ENCODE results near the gene TESK1. TPM values are rescaled to one million over a fixed set of nuclear protein-coding genes. Genes with fewer than 3 reads are reported as not detected.
"Not testable (repeated sequence)": the region's sequence is repeated elsewhere in the genome, so short reads cannot be mapped to it uniquely, and the experiment has no call there.

Gene TESK1
- total RNA-seq, 1 experiment from 2014 or later, result 7.8 TPM

DNA sequence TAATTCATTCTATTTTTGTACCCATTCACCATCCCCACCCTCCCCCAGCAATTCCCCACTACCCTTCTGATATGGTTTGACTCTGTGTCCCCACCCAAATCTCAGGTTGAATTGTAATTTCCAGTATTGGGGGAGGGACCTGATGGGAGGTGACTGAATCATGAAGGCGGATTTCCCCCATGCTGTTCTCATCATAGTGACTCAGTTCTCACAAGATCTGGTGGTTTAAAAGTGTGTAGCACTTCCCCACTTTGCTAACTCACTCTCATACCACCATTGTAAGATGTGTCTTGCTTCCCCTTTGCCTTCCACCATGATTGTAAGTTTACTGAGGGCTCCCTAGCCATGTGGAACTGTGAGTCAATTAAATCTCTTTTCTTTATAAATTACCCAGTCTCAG is 25.9 kb upstream of the TESK1 start:
- no peak for DNase-seq (ENCODE audit: extremely low read depth, low read depth)

DNA sequence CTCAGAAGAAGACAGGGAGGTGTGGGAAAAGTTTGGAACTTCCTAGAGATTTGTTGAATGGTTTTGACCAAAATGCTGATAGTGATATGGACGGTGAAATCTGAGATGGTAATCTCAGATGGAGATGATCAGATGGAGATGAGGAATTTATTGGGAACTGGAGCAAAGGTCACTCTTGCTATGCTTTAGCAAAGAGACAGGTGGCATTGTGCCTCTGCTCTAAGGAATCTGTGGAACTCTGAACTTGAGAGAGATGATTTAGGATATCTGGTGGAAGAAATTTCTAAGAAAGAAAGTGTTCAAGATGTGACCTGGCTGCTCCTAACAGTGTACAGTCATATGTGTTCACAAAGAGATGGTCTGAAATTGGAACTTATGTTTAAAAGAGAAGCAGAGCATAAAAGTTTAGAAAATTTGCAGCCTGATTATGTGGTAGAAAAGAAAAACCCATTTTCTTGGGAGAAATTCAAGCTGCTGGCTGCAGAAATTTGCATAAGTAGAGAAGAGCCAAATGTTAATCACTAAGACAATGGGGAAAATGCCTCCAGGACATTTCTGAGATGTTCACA is 25.3 kb upstream of the TESK1 start:
- DNase-seq (ENCODE audit: extremely low read depth, low read depth), result not testable (repeated sequence)

DNA sequence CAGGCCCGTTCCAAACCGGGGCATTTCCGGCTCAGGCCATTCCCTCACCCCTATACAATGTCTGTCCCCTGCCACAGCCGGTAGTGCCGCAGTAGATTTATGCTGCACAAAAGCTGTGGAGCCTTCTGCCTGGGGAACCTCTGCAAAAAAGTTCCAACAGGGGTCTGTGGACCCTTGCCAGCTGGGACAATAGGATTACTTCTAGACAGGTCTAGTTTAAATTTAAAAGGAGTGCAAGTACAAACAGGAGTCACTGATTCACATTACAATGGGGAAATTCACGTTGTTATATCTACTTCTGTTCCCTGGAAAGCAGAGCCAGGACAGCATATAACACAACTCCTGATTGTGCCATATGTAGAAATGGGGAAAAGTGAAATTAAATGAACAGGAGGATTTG is 21.5 kb upstream of the TESK1 start:
- DNase-seq (ENCODE audit: extremely low read depth, low read depth), result not testable (repeated sequence)

DNA sequence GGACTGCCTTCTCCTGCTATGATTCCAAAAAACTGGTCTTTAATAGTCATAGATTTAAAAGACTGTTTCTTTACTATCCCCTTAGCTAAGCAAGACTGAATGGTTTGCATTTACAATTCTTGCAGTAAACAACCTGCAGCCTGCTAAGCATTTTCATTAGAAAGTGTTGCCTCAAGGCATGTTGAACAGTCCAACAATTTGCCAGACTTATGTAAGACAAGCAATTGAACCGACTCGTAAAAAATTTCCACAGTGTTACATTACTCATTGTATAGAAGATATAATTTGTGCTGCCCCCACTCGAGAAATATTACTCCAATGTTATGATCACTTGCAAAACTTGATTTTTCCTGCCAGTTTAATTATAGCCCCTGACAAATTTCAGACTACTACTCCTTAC is 20.4 kb upstream of the TESK1 start:
- not testable (repeated sequence) for DNase-seq (ENCODE audit: extremely low read depth, low read depth)

DNA sequence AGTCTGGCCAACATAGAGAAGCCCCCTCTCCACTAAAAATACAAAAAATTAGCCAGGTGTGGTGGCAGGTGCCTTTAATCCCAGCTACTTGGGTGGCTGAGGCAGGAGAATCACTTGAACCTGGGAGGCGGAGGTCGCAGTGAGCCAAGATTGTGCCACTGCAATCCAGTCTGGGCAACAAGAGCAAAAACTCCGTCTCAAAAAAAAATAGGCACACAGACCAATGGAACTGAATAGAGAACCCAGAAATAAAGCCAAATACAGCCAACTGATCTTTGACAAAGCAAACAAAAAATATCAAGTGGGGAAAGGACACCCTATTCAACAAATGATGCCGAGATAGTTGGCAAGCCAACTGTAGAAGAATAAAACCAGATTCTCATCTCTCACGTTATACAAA is 16.6 kb upstream of the TESK1 start:
- not testable (repeated sequence) for DNase-seq (ENCODE audit: extremely low read depth, low read depth)

DNA sequence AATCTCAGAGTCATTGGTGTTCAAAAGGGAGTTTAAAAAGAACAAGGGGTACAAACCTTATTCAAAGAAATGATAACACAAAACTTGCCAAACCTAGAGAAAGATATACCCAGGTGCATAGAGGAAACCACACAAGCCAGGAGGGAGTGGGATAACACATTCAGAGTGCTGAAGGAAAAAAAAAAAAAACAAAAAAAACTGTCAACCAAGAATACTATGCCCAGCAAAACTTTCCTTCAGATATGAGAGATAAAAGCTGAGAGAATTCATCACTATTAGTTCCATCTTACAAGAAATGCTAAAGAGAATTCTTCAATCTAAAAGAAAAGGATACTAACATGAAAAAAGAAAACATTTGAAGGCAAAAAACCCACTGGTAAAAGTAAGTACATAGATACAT is 11.5 kb upstream of the TESK1 start:
- DNase-seq (ENCODE audit: extremely low read depth, low read depth), result no peak

DNA sequence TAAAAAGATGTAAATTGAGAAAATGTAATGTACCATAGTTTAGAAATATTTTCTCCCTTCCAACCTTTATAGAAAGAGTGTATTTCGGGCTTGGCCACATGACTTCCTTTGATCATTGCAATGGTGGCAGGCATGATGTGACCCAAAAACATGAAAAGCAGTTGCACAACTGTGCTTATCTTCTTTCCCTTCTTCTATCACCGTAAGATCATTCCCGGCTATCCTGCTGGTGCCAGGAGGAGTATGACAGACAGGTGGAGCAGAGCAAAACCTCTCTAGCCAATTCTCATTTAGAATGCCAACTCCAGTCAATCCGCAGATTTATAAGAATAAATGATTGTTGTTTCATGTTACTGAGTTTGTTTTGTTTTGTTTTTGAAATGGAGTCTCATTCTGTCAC is 10.6 kb upstream of the TESK1 start:
- DNase-seq (ENCODE audit: extremely low read depth, low read depth), result no peak

DNA sequence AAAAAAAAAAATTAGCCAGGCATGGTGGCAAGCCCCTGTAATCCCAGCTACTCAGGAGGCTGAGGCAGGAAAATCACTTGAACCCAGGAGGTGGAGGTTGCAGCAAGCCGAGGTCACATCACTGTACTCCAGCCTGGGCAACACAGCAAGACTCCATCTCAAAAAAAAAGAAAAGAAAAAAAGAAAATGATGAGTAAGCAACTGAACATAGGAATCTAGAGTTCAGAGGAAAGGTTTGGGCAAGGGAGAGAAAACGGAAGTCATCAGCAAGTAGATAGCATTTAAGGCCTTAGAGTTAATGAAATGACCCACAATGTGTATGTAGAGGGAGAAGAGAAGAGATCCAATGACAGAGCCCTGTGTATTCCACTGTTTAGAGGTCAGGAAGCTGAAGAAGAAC is 8.2 kb upstream of the TESK1 start:
- DNase-seq (ENCODE audit: extremely low read depth, low read depth), result not testable (repeated sequence)

DNA sequence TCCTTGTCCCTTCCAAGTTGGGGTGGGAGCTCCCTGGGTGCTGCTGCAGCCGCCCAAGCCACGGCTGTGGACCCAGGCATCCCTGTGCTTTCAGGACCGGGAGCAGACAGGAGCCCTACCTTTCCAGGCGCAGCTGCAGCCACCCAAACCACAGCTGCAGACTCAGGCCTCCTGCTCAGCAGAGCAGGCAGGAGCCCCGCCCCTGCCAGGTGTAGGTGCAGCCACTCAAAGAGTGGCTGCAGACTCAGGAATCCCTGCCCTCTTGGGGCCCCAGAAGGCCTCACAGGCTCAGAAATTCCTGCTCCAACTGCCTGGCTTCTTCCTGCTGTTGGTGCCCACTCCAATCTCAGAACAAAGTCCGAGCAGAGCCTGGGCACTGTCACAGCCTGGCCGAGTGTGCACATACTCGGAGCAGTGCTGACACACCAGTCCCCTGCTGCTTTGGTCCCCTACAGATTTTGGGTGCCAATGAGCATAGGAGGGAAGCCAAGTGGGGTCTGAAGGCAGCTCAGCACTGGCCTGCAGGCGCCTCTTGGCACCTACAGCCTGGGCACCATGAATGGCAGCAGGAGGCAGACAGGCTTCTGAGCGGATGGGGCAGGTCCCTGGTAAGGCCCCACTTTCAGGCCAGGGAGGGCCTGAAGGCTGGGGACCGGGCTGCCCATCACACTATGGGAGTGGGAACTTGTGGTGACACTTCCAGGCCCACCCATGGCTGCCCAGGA is 6.0 kb upstream of the TESK1 start:
- no peak for DNase-seq (ENCODE audit: extremely low read depth, low read depth)

DNA sequence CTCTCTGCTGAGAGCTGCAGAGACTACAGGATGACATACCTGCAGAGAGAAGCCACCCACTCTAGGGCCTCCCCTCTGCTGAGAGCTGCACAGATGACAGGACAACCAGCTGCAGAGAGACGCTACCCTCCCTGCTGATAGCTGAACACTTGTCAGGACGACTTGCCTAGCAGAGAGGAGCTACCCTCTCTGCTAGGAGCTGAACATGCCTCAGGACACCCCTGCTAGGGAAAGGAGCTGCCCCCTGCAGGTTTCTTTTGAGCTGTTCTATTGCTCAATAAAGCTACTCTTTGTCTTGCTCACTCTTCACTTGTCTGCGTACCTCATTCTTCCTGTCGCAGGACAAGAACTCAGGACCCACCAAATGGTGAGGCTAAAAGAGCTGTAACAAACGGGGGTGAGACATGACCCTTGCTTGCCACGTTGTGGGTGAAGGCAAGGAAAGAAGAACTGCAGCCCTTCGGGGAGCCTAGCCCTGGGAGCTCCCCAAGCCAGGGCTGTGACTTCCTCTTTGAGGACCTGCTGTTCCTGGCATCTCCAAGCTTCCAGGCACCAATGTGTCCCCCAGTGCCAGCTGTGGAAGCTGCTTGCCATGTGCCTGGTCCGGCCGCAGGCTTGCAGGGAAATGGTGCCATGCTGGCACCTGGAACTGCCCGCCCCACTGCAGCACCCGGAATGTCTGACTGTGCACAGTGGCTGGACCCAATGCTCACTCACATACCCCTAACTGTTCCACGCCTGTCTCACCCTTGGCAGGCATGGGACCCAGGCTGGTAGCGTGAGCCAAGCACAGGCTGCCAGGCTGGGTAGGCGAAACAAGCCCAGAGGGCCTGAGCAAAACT is 5.1 kb upstream of the TESK1 start:
- DNase-seq (ENCODE audit: extremely low read depth, low read depth), result no peak

DNA sequence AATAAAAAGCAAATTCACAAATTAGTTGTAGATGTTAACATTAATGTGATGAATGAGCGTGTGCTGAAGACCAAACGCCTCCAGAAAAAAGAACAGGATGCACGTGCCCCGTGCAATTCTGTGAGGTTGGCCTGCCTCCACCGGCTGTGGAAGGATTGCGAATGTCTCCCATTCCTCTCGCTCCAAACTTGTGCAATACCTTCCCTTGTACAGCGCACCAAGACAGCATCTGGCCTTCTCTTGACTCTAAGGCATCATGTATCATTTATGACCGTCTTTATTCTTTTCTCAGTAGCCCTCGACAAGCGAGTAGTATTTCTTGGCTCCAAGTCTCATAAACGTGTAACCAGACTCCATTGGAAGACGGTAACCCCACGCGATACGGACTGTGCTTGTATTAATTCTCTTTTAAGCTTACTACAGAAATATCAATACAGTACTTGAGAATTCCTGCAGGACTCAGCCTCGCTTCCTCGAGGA is 1.5 kb upstream of the TESK1 start:
- no peak for DNase-seq (ENCODE audit: extremely low read depth, low read depth)

DNA sequence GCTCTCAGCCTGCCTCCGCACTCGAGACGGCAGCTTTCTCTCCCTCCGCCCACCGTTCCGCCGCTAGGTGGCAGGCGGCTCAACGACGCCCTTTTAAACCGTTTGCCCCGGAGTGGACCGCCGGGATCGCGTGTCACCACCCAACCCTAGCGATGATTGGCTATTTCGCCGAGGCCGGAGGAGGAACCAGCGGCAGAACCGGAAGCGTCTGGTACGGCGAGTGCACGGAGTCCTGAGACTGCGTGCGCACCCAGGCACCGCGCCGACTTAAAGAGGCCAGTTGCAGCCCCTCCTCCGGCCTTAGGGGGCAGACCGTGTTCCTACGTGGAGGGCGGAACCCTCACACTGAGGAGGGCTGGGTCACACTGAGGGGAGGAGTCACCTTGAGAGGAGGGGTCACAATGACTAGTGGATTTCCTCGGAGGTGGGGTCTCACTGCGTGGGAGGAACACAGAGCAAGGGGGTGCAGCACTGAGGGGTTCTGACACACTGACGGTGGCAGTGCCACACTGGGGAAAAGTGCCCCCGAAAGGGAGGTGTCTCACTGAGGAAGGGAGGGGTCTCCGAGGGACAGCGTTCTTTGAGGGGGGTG is 980 bp upstream of the TESK1 start:
- peak; percentile 98 for DNase-seq (ENCODE audit: extremely low read depth, low read depth)

DNA sequence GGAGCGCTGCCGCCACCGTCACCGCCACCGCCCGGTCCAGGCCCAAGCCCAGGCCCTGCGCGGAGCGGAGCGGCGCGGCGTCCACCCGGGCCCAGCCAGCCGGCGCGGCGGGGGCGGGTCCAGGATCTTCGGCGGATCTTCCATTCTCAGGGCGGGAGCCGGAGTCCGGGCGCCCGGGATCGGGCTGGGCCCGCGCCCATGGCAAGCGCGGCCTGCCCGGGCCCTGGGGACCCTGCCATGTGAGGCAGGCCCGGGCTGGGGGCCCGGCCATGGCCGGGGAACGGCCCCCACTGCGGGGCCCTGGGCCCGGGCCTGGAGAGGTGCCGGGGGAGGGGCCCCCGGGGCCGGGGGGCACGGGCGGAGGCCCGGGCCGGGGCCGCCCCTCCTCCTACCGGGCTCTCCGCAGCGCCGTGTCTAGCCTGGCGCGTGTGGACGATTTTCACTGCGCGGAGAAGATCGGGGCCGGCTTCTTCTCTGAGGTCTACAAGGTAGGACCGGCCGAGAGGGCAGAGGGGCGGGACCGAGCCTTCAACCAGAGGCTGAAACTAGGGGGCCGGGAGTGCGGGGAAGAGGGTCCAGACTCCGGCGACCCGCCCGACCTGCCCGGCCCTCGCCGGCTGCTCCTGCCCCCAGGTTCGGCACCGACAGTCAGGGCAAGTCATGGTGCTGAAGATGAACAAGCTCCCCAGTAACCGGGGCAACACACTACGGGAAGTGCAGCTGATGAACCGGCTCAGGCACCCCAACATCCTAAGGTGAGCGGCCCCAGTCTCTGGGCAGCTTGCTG is 482 bp downstream of the TESK1 start:
- no peak for DNase-seq (ENCODE audit: extremely low read depth, low read depth)

DNA sequence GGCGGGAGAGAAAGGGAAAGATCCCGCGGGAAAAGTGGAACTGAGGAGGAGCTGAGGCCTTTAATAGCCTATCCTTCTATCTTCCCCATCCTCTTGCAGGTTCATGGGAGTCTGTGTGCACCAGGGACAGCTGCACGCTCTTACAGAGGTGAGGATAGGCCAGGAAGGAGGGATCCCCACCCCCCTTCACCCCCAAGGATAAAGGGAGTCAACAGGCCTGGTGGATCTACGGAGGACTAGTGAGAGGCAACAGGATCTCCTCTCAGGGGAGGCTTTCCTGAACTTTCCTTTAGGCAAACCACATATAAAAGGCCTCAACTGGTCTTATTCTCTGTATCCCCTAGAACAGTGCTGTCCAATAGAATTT is 1.1 kb downstream of the TESK1 start:
- no peak for DNase-seq (ENCODE audit: extremely low read depth, low read depth)

DNA sequence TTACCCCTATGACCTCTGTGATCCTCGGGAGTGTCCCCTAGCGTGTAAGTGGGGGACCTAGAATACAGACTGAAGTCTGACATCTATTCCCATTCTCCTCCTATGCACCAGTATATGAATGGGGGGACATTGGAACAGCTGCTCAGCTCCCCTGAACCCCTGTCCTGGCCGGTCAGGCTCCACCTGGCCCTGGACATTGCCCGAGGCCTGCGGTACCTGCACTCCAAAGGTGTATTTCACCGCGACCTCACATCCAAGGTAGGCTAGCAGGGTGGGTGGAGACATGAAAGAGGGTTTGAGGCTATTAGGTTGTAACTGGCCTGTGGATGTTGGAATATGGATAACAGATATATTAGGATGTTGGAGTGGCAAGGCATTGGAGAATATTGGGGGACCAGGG is 1.7 kb downstream of the TESK1 start:
- DNase-seq (ENCODE audit: extremely low read depth, low read depth), result no peak

DNA sequence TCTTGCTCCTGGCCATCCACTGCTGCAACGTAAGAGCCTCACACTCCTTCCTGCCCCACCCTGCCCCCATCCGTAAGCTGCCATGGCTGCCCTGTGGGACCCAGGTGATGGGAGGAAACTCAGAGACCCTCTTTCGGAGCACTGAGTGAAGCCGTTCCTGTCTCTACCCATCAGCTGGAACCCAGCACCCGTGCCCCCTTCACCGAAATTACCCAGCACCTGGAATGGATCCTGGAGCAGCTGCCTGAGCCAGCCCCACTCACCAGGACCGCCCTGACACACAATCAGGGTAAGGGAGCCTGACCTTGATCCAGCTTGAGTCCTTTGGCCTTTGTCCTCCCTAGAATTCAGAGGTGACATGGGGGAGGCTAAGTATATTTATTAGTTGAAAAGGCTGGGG is 3.2 kb downstream of the TESK1 start:
- DNase-seq (ENCODE audit: extremely low read depth, low read depth), result no peak

DNA sequence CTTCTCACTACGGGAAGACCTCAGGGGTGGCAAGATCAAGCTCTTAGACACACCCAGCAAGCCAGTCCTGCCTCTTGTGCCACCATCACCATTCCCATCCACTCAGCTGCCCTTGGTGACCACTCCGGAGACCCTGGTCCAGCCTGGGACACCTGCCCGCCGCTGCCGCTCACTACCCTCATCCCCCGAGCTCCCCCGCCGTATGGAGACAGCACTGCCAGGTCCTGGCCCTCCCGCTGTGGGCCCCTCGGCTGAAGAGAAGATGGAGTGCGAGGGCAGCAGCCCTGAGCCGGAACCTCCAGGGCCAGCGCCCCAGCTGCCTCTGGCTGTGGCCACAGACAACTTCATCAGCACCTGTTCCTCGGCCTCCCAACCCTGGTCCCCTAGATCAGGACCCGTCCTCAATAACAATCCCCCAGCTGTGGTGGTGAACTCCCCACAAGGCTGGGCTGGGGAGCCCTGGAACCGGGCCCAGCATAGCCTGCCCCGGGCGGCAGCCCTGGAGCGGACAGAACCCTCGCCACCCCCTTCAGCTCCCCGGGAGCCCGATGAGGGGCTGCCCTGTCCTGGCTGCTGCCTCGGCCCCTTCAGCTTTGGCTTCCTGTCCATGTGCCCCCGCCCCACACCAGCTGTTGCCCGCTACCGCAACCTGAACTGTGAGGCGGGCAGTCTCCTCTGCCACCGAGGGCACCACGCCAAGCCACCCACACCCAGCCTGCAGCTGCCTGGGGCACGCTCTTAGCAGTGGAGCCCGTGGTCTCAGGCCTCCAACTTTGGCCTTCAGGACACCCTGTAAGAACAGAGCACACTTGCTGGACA is 4.1 kb downstream of the TESK1 start:
- DNase-seq (ENCODE audit: extremely low read depth, low read depth), result no peak

DNA sequence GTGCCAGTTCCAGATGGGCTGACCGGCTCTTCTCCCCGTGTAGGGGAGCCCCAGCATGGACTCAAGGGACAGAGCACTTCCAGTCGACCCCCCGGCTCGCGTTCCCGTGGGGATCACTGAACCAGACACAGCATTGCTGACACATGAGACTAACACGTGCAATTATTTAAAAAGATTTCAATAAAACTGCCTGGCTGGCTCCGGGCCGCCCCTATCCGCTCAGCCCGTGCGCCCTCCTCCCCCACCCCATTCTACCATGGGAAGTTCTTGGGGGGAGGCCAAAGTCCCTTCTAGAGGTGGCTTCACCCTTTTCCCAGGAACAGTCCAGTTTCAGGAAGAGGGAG is 4.7 kb downstream of the TESK1 start:
- no peak for DNase-seq (ENCODE audit: extremely low read depth, low read depth)

DNA sequence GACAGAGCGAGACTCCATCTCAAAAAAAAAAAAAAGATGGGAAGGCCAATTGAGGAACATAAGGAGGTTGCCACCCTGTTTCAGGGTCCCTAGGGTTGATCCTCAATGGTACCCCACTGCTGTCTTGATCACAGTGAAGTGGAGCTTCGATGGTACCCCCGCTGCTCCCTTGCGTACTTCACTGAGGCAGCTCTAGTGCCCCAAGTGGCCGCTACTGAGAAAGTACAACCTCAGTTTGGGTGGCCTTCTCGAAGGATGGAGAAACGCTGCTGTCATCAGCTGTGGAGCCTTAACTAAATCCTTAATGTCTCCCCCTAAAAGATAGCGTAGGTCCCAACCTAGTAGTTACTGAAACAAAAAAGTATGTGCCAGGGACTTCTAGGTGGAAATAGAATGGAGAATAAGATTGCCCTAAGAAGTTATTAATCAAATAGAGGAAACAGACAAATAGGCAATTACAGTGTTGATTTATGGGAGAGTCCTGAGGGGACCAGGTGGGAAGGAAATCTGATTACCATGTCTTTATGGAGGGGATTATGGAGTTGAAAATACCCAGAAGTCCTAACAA is 6.3 kb downstream of the TESK1 start:
- DNase-seq (ENCODE audit: extremely low read depth, low read depth), result peak; percentile 23
